Mammary epithelial cell (primary cell): ENCODE data around the gene PTPRG.

ENCODE experiments used
- EZH2 ChIP-seq: IDR thresholded peaks from 2 replicates; pipeline ENCODE4 v1.6.1; 2012; ENCODE audit warnings: low read length, inconsistent platforms, borderline replicate concordance
- TF ChIP-seq, protein P1 (sequence below), 2 donors: IDR thresholded peaks in 1 of 2; conservative IDR thresholded peaks in 1 of 2; 2 replicates each; pipeline ENCODE4 v1.5.1; 2011 to 2012; ENCODE audit warnings: inconsistent platforms in 2 of 2, low read length in 2 of 2, mild to moderate bottlenecking in 2 of 2, control low read depth in 1 of 2, low read depth in 1 of 2; ENCODE audit not compliant: insufficient read depth in 1 of 2; ENCODE audit errors: extremely low read depth in 1 of 2

DNA sequence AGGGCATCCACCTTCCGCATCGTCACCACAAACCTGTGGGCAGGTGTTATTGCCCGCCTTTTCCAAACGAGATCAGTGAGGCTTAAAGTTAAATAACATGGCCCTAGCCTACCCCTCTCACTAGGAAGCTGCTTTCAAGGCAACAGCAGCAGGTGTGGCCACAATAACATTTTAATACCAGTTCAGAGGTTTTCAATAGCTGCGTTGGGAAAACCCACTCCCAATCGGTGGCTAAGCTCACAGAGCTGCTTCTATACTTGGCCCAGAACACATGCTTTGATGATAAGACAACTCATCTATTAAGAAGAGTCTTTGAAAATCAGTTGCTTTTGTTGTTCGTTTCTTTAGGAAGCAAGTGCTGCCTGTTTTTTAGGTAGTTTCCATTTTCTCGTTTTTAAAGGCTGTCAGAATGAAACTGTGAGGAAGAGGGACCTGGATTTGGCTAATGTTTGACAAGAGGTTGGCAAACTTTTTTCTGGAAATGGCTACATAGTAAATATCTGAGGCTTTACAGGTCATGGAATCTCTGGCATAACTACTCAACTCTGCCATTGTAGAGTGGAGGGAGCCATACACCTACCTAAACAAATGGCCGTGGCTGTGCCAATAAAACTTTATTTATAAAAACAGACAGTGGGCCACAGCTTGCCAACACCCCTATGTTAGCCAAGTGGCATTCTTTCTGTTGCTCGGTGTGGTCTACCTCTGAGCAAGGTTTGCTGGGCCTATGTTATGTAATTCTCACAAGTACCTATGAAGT is 632.4 kb downstream of the PTPRG start:
- no peak for TF ChIP-seq EZH2
- TF ChIP-seq, protein P1, sequence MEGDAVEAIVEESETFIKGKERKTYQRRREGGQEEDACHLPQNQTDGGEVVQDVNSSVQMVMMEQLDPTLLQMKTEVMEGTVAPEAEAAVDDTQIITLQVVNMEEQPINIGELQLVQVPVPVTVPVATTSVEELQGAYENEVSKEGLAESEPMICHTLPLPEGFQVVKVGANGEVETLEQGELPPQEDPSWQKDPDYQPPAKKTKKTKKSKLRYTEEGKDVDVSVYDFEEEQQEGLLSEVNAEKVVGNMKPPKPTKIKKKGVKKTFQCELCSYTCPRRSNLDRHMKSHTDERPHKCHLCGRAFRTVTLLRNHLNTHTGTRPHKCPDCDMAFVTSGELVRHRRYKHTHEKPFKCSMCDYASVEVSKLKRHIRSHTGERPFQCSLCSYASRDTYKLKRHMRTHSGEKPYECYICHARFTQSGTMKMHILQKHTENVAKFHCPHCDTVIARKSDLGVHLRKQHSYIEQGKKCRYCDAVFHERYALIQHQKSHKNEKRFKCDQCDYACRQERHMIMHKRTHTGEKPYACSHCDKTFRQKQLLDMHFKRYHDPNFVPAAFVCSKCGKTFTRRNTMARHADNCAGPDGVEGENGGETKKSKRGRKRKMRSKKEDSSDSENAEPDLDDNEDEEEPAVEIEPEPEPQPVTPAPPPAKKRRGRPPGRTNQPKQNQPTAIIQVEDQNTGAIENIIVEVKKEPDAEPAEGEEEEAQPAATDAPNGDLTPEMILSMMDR (conservative IDR thresholded peaks at IDR 0.05 in 1 of 2, IDR thresholded peaks at IDR 0.05 in 1 of 2; ENCODE audit: extremely low read depth in 1 of 2, insufficient read depth in 1 of 2, low read depth in 1 of 2, low read length in 2 of 2): no peak
